SIG-M5 (cell line): Measurements from ENCODE around the gene C6orf62.
"Not testable (repeated sequence)": the region's sequence is repeated elsewhere in the genome, so short reads cannot be mapped to it uniquely, and the experiment has no call there.

Experiments used
- DNase-seq: peaks from one replicate; lab custom pipeline; 2025; lab: John Stamatoyannopoulos, UW

C6orf62 gene

DNA sequence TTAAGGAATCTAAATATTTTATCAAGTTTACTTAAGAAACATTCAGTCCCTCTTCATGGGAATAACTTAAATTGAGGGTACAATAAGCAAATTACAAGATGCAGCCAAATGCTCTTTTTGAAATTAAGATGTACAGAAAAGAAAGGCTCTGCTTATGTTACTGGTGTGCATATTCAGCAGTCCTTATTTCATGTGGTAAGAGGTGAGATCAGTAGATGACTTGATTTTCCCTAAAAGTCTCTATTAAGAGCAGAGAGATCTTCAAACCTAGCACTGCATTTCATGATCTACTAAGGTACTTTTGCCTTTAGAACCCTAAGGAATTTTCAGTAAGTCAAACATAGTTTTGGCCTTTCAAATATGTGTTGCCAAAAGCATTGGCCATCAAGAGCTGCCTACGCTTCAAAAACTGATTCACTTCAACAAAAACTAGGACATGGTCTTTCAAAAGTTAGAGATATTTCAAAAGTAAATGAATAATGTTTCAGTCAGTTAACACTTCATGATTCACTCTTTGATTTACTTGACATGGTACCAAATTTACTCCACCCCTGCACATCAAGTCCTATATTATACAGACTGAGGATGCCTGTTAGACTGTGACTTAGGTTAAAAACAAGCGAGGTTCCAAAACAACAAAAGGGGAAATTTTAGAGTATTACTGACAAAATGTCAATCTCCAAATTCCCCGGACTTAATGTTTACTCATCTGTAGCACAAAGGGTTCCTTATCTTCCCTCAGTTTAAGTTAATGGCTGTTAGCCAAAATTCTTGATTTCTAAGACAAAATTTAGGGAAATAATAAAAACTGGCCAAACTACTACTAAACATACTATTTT, 19.2 kb downstream of the C6orf62 start:
- DNase-seq = no peak

DNA sequence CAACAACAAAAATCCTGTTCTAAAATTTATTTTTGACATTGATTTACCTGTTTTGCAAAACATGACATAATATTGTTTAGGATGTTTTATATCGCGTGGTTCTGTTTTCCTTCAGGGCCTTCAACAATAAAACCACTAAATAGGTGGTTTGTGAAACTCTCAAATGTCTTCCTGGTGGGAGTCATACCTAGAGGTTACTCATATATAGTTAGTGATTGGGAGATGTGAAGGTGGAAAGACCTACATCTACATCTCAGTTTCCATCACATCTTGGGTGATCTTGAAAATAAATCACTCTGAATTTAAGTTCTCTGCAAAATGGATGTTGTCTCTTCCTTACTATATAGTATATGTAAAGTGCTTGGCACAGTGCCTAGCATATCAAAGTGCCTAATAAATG, 22.9 kb downstream of the C6orf62 start:
- DNase-seq = no peak

DNA sequence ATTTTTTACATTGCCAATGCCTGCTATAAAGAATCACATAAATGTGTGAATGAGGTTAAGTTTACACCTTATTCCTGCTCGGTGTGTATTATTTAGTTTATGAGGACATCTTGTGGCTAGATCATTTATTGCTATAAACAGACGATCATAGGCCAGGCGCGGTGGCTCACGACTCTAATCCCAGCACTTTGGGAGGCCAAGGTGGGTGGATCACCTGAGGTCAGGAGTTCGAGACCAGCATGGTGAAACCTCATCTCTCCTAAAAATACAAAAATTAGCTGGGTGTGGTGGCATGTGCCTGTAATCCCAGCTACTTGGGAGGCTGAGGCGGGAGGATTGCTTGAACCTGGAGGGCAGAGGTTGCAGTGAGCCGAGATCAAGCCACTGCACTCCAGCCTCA, 23.3 kb downstream of the C6orf62 start:
- DNase-seq = not testable (repeated sequence)

DNA sequence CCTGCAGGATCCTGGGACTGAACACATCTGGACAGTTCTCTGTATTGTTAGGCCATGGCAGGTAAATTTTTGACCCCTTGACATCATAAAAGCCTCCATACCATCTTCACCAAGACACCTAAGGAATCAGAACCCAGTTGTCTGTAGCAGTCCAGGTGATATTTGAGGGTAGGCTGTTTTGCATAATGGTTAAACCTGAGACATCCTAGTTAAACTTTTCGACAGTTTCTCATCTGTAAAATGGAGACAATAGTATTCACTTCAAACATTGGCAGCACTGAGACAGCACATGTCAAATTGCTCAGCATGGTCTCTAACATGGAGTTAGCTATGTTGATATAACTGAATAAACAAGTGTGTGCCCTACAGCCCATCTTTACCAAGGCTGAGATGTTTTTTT, 24.8 kb downstream of the C6orf62 start:
- DNase-seq = no peak

DNA sequence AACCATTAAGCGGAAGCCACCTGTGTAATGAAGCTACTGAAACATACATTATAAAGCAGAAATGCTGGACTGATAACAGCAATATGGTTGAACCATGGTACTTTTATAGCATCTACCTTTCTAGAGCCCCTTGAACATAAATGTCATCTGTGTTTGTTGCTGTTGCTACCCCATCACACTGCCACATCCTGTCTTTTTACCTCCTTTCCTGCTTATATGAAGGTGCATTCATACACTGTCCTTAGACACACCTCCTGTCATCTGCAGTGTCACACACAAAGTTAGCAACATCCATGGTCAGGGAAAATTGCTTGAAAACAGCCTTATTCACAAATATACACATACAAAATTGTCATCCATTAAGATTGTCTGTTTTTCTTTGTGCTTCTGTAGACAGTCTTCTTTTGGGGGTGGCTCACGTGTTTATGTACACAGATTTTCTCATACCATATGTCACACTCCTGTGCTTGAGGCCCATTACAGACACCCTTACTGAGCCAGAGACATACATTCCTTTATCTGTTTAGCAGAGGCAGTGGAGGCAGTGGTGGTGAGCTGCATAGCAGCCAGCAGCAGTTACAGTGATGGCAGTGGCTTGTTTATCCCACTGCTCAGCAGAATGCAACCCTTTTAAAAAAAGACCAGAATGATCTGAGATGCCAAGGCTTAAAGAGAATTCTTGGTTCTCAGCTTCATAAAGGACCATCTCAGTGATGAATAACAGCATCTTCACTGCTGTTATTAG, 25.9 kb downstream of the C6orf62 start:
- no peak for DNase-seq

DNA sequence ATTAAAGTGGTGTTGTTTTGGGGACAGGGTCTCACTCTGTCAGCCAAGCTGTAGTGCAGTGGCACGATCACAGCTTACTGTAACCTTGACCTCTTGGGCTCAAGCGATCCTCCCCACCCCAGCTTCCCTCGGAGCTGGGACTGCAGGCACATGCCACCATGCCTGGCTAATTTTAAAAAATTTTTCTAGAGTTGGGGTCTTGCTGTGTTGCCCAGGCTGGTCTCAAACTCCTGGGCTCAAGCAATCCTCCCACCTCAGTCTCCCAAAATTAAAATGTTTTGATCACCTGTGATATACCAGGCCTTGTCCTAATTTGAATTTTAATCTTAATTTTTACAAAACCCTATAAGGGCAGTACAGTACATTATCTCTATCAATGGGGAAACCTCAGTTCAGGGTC, 26.5 kb downstream of the C6orf62 start:
- DNase-seq = no peak

DNA sequence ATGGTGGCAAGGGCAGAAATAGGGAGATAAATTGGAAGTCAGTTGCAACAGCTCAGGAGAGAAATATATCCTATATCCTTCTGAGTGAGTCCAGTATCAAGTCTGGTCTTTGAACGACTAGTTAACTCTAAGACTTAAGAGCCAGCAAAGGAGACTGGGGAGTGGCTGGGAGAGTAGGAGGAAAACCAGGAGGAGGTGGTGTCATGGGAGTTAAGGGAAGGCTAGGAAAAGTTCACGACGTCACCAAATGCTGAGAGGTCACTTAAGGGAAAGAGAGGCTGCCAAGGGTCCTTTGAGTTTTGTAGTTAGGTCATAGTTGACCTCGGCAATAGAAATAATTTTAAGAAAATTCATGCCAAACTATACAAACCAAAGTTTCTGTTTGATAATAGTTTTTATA, 27.0 kb downstream of the C6orf62 start:
- DNase-seq = no peak

DNA sequence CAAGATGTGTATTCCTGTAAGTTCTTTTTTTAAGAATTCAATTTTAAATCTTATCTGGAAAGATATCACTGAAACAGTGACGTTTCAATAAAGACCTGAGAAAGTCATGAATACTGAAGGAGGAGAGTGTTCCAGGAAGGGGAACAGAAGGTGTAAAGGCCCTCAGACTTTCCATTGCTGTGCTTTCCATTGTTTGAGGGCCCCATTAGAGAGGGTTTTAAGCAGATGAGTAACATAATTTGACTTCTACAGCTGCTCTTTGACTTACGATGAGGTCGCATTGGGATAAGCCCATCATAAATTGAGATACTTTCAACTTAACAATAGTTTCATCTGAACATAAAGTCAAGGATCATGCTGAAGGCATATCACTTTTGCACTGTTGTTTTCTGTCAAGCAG, 27.4 kb downstream of the C6orf62 start:
- no peak for DNase-seq

DNA sequence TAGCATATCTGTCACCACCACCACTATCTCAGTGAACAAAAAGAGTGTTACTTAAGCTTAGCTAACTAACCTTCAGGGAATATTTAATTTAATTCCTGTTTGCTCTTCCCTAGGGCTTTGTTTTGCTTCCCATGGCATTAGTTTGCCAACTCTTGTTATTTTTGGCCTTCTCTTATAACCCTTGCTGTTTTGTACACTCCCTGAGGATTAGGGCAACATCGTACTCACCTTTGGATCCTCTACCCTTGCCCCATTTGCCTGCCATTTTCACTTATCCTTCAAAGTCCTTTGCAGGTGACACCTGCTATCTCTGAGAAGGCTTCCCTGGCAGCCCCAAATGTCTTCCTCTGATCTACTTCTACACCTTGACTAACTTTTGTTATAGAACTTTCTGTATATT, 28.4 kb downstream of the C6orf62 start:
- no peak for DNase-seq

DNA sequence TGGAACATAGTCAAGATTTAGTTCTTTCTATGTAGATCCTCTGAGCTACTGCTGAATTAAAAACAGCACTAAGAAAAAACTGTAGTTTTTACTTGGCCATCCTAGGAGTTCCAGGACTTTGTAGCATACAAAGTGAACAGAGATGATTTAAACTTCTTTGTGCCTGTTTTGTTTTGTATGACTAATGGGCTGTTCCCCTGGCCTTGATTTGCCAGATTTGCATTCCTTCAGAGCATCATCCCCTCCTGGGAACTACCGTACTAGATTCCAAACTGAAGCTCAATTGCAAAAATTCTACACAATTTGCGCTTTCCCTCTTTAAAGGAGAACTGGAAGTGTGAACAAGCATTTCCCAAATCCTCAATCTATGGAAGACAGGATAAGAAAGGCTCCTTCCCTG, 29.0 kb downstream of the C6orf62 start:
- DNase-seq = no peak

DNA sequence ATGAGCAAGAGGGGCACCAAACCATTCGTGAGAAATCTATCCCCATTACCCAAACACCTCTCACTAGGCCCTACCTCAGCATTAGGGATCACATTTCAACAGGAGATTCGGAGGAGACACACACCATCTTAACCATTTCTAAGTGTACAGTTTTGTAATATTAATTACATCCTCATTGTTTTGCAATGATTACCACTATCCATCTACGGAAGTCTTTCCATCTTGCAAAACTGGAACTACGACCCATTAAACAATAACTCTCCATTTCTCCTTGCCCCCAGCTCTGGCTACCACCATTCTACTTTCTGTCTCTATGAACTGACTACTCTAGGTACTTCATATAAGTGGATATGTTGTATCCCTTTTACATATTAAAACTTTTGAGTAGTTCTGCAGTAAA, 32.0 kb downstream of the C6orf62 start:
- no peak for DNase-seq

DNA sequence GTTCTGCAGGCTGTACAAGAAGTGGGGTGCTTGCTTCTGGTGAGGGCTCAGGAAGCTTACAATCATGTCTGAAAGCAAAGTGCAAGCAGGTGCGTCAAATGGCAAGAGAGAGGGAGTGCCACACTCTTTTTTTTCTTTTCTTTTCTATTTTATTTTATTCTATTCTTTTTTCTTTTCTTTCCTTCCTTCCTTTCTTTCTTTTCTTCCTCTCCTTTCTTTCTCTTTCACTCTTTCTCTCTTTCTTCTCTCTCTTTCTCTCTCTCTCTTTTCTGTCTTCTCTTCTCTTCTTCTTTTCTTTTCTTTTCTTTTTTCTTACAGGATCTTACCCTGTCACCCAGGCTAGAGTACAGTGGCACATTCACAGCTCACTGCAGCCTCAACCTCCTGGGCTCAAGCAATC, 32.5 kb downstream of the C6orf62 start:
- DNase-seq = no peak

DNA sequence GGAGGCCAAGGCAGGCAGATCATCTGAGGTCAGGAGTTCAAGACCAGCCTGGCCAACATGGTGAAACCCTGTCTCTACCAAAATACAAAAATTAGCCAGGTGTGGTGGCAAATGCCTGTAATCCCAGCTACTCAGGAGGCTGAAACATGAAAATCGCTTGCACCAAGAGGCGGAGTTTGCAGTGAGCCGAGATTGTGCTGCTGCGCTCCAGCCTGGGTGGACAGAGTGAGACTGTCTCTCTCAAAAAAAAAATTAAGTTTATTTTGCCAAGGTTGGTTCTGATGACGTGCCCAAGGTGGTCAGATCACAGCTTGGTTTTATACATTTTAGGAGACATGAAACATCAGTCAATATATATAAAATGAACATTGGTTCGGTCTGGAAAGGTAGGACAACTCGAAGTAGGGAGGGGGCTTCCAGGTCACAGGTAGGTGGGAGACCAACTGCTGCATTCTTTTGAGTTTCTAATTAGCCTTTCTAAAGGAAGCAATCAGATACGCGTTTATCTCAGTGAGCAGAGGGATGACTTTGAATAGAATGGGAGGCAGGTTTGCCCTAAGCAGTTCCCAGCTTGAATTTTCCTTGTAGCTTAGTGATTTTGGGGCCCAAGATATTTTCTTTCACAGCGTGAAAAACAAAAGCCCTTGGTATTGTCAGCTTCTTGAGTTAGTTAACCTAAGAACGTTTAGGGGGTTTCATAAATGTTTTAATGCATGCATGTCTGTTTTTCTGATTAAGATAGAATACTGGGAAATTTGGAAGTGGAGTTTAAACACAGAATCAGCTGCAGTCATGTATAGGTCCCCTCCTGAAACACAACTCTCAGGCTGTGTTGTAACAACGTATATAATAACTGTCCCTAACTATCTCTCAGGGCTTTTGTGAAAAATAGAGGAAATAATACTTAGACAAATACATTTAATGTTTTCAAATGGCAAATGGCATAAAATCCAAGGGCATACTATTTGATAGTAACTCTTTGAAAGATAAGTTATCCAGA, 35.4 kb downstream of the C6orf62 start:
- no peak for DNase-seq

DNA sequence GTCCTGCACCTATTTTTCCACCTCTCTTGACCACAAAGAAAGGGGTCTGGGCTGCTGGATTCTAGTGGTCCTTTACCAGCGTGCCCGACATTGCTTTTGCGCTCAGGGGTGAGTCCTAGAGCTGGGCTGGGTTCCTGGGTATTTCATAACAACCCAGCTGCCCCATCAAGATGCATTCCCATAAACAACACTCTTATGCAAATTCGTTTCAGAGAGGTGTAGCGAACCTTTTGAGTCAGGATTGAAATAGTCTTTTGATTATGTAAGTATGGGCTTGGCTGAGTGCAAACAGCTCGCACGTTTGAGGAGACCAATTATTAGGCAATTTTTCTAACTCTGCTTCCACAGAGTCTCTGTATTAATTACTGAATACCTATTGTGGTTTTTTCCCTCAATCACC, 38.4 kb downstream of the C6orf62 start:
- DNase-seq = no peak

DNA sequence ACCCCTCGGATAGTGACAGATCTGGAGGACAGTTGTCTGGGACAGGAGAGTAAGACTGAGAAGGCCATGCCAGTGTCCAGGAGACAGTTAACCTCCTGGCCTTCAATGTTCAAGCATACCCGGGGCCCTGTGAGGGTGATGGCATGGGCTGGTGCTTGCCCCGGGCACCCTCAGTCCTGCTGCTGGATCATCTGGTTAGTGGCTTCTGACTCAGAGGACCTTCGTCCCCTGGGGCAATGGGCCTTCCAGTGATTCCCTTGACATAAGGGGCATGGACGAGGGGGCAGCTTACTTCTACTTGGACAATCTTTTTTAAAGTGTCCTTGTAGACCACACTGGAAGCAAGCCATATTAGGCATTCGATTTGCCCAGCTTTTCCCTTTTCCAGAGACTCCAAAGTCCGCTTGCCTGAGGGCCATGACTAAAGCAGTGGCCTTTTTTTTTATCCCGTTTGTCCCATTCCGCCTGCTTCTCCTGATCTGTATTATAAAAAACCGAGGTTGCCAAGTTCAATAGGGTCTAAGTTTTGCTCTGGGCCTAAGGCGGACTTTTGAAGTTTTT, 40.1 kb downstream of the C6orf62 start:
- DNase-seq = not testable (repeated sequence)

DNA sequence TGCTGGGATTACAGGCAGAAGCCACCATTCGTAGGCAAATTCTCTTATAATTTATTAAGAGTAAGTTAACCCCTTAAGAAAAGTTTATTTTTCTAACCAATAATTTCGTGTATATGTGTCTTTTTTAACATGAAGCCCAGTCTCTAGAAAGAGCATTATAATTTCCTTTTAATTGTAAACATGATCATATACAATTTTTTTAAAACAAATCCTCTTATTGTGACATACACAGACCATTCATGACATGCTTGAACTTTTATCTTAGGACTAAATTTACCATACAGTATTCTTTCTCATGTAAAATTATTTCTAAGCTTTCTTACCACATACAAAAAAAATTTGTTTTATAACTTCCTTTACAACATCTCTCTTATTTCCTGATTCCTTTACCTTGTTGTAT, 45.3 kb downstream of the C6orf62 start:
- no peak for DNase-seq

DNA sequence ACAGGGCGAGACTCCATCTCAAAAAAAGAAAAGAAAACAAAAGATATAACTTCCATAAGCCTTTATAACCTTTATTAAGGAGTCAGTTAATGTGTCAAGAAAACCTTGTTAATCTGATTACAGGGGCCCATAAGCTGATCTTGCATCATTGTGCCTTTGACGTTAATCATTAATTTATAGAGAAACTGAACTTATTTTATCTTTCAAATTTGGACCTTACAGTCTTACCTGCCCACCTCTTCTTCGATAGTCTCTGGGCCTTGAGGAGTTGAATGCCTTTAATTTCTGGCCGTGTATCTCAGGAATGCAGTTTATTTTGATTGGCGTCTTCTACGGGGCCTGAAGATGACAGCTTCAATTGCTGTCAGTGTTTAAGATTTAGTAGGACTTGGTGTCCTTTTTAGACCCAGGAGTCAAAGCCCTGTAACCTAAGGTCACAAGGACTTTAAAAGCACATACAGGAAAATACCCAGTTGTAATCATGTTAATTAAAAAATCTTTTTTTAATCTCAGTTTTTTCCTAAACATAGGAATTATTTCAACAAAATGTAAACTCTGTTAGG, 46.3 kb downstream of the C6orf62 start:
- no peak for DNase-seq

DNA sequence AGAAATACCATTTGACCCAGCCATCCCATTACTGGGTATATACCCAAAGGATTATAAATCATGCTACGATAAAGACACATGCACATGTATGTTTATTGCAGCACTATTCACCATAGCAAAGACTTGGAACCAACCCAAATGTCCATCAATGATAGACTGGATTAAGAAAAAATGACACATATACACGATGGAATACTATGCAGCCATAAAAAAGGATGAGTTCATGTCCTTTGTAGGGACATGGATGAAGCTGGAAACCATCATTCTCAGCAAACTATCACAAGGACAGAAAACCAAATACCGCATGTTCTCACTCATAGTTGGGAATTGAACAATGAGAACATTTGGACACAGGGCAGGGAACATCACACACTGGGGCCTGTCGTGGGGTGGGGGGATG, 47.9 kb downstream of the C6orf62 start:
- not testable (repeated sequence) for DNase-seq

DNA sequence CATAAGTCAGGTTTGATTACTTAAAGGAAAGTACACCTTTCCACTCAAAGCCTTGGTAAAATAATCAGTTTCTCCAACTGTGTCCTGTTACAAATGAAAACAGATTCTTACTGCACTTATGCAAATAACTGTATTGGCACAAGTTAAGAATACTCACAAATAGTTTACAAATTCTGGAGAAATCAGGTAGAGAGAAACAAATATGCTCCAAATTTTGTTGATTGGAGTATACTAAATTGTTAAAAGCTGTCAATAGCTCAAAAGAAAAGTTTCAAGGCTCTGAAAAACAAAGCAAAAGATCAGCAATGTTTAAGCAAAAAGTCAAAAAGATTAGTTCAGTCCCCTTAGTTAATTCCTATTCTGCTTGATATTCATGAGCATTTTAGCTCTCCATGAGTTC, 48.5 kb downstream of the C6orf62 start:
- DNase-seq = not testable (repeated sequence)

DNA sequence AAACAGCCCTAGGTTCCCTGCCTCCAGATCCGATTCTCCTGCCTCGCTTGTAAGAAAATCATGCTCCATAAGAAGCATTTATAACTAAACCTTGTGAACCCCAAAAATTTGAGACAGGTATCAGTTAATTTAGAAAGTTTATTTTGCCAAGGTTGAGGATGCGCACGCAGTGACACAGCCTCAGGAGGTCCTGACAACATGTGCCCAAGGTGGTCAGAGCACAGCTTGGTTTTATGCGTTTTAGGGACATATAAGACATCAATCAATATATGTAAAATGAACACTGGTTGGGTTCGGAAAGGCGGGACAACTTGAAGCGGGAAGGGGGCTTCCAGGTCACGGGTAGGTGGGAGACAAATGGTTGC, 50.0 kb downstream of the C6orf62 start:
- no peak for DNase-seq
